ENCODE data around the gene SPEF1. TPM values are rescaled to one million over a fixed set of nuclear protein-coding genes. Genes with fewer than 3 reads are reported as not detected.
A peak's percentile ranks its signal among the peaks of the same experiment; 100 is the strongest.

The SPEF1 gene
- total and polyA plus RNA-seq, 2 of the 13 experiments (the other 11 are each of a cell fraction or from before 2014, with no cell fraction given): 0.11 to 0.27 TPM

GRCh38 chr20:3825526-3825925 is 44.3 kb upstream of the SPEF1 start (continued):
- TF ChIP-seq SP5 (CRISPR knock-in tag; IDR thresholded peaks at IDR 0.05; ENCODE audit: borderline replicate concordance, low read depth): no peak
- TF ChIP-seq SOX13 (IDR thresholded peaks at IDR 0.05): no peak
- no peak for TF ChIP-seq SOX13 (CRISPR knock-in tag; conservative IDR thresholded peaks at IDR 0.05 in 1 of 2, IDR thresholded peaks at IDR 0.05 in 1 of 2)
- no peak for TF ChIP-seq ZNF567 (CRISPR knock-in tag; IDR thresholded peaks at IDR 0.05; ENCODE audit: borderline replicate concordance)

GRCh38 chr20:3823881-3824280 is 42.6 kb upstream of the SPEF1 start:
- 96% methylated on average over 13 of the region's 20 CpGs for WGBS (ENCODE audit: low lambda C conversion rate)
- Histone ChIP-seq H4K20me1 (ENCODE audit: insufficient read depth, low read length) (no peaks in the 10 kb centered on the region), H3K79me2 (ENCODE audit: insufficient read depth, low read length) (peaks cover 12% of the 10 kb centered on the region), H3K4me1 (ENCODE audit: insufficient read depth, low read length) (peaks cover 20% of the 10 kb centered on the region), H2AFZ (ENCODE audit: low read length) (no peak overlapping the region), H3K36me3 (replicated peaks in 1 of 2; ENCODE audit: control insufficient read depth in 1 of 2, insufficient read depth in 2 of 2, low read length in 2 of 2) (peaks cover 9 to 23% of the 10 kb centered on the region in 2 experiments), H3K4me3 (replicated peaks in 1 of 3; ENCODE audit: insufficient read depth in 1 of 3, low read depth in 2 of 3, low read length in 3 of 3) (no peak overlapping the region), H3K4me2 (ENCODE audit: low read depth, low read length) (no peak overlapping the region), H3K9ac (ENCODE audit: insufficient read depth, low read depth, low read length) (no peak overlapping the region), H3K9me3 (ENCODE audit: low read length) (no peaks in the 10 kb centered on the region), H3K27ac (ENCODE audit: extremely low read length, insufficient read depth, low read length) (no peak overlapping the region), H3K27me3 (ENCODE audit: control insufficient read depth in 1 of 2, insufficient read depth in 2 of 2, low read length in 2 of 2) (no peaks in the 10 kb centered on the region; a peak in 1 of 5 replicates)
- CTCF ChIA-PET (ENCODE audit: low intra/inter-chr PET ratio, low total read pairs): no interaction called here
- no peak for DNase-seq (ENCODE audit: low spot score)
- intact Hi-C loops (cut with micrococcal nuclease; ENCODE audit: unreplicated experiment) (no loop called here), in situ Hi-C loops (cut with HindIII; ENCODE audit: extremely low pct_ligation_motif_present, low pct_unique_long_range_greater_than_20kb) (no loop called here)
- BruUV-seq (replicated peaks): no TSS peak
- no peak for FAIRE-seq
- TF ChIP-seq ZNF841 (CRISPR knock-in tag; IDR thresholded peaks at IDR 0.05; ENCODE audit: borderline replicate concordance) (no peak), AGO2 (optimal IDR thresholded peaks at IDR 0.05; ENCODE audit: low read depth, low read length) (peak; percentile 53), ISL2 (CRISPR knock-in tag; IDR thresholded peaks at IDR 0.05) (no peak), RBFOX2 (IDR thresholded peaks at IDR 0.05; ENCODE audit: low read depth, low read length) (peak; percentile 63), THYN1 (CRISPR knock-in tag; IDR thresholded peaks at IDR 0.05; ENCODE audit: borderline replicate concordance, low read depth) (no peak)
- POLR2A ChIA-PET: no interaction called here
- ATAC-seq: no peak
